ENCODE data around the gene ATP13A2.

DNA sequence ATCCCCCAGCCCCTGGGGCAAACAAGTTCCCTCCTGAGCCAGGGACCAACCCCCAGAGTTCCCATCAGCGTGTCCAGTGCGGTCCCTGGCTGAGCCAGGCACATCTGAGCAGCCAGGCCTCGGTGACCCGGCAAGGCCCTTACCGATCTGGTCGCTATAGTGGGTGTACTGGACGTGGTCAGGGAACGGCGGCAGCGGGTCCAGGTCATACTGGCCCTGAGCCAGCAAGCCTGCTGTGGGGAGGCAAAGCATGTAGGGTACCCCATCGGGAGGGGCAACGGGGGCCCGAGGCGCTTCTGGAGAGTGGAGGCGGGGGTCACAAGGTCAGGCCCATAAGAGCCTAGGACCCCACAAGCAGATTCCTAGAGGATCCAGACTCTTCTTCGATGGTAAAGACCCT lies 34.8 kb downstream of the ATP13A2 start:
- TF ChIP-seq, protein P1, sequence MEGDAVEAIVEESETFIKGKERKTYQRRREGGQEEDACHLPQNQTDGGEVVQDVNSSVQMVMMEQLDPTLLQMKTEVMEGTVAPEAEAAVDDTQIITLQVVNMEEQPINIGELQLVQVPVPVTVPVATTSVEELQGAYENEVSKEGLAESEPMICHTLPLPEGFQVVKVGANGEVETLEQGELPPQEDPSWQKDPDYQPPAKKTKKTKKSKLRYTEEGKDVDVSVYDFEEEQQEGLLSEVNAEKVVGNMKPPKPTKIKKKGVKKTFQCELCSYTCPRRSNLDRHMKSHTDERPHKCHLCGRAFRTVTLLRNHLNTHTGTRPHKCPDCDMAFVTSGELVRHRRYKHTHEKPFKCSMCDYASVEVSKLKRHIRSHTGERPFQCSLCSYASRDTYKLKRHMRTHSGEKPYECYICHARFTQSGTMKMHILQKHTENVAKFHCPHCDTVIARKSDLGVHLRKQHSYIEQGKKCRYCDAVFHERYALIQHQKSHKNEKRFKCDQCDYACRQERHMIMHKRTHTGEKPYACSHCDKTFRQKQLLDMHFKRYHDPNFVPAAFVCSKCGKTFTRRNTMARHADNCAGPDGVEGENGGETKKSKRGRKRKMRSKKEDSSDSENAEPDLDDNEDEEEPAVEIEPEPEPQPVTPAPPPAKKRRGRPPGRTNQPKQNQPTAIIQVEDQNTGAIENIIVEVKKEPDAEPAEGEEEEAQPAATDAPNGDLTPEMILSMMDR (IDR thresholded peaks at IDR 0.05) = no peak
- no peak for TF ChIP-seq POLR2A (IDR thresholded peaks at IDR 0.05)
